Vein endothelial cell (primary cell): Measurements from ENCODE around the gene EXO1. TPM values are rescaled to one million over a fixed set of nuclear protein-coding genes. Genes with fewer than 3 reads are reported as not detected.

Source experiments
- total RNA-seq: library from RNA; depleted of rRNA; stranded (reverse); fragments of >200 nt; gene quantifications from 2 replicates; pipeline ENCODE4 v1.2.3, GENCODE V29; 2012

EXO1 gene
- 4.6 and 11.9 TPM in 2 replicates for total RNA-seq

GRCh38 chr1:241847796-241848685 lies at the start of gene EXO1:
TSS of gene EXO1 (plus strand) at chr1:241848204. CDS start at chr1:241850426, 2,222 bp downstream.

Other genes with a start within 250 kb of the EXO1 start
- 20.6 and 26.0 TPM in 2 replicates for gene CHML, start 207.8 kb upstream of the EXO1 start, total RNA-seq
- gene OPN3, start 207.8 kb upstream of the EXO1 start, total RNA-seq: 12.8 and 23.5 TPM in 2 replicates
- gene WDR64, start 195.9 kb upstream of the EXO1 start, total RNA-seq: not detected in 2 replicates
- gene BECN2, start 109.6 kb downstream of the EXO1 start, total RNA-seq: not detected in 2 replicates
- gene MAP1LC3C, start 150.9 kb downstream of the EXO1 start, total RNA-seq: not detected in 2 replicates